ENCODE measurements around the gene DNASE1.
"Not testable (repeated sequence)": the region's sequence is repeated elsewhere in the genome, so short reads cannot be mapped to it uniquely, and the experiment has no call there.

Gene DNASE1

GRCh38 chr16:3654249-3654991 is at the start of gene DNASE1:
Gene DNASE1 (plus strand): TSS chr16:3654691. CDS start chr16:3655374, 683 bp downstream.
- no peak for DNase-seq

- no peak for DNase-seq
Observed at GRCh38 chr16:3606441-3606840, 48.0 kb upstream of the DNASE1 start.

- no peak for DNase-seq
Observed at GRCh38 chr16:3607161-3607560, 47.3 kb upstream of the DNASE1 start.

GRCh38 chr16:3607634-3608033 is 46.9 kb upstream of the DNASE1 start:
- no peak for DNase-seq

- DNase-seq: no peak
Observed at GRCh38 chr16:3608069-3608468, 46.4 kb upstream of the DNASE1 start.

GRCh38 chr16:3608976-3609375 is 45.5 kb upstream of the DNASE1 start:
- DNase-seq: not testable (repeated sequence)

- no peak for DNase-seq
Observed at GRCh38 chr16:3609895-3610697, 44.4 kb upstream of the DNASE1 start.

- DNase-seq: no peak
Observed at GRCh38 chr16:3610698-3611145, 43.8 kb upstream of the DNASE1 start.

GRCh38 chr16:3611146-3611975 is 43.1 kb upstream of the DNASE1 start, which contains the start of gene SLX4:
Gene SLX4 (minus strand): TSS chr16:3611606. CDS start chr16:3608964, 2,642 bp downstream.
- DNase-seq: peak; percentile 78

- DNase-seq: no peak
Observed at GRCh38 chr16:3612510-3613466, 41.7 kb upstream of the DNASE1 start.

GRCh38 chr16:3618769-3619141 is 35.7 kb upstream of the DNASE1 start:
- DNase-seq: no peak

- DNase-seq: no peak
Observed at GRCh38 chr16:3623642-3624041, 30.8 kb upstream of the DNASE1 start.

- no peak for DNase-seq
Observed at GRCh38 chr16:3625331-3625730, 29.2 kb upstream of the DNASE1 start.

GRCh38 chr16:3625911-3626732 is 28.4 kb upstream of the DNASE1 start:
- no peak for DNase-seq

GRCh38 chr16:3637371-3637923 is 17.0 kb upstream of the DNASE1 start:
- no peak for DNase-seq

GRCh38 chr16:3638916-3639644 is 15.4 kb upstream of the DNASE1 start:
- DNase-seq: no peak

GRCh38 chr16:3640207-3640606 is 14.3 kb upstream of the DNASE1 start:
- DNase-seq: no peak

- DNase-seq: no peak
Observed at GRCh38 chr16:3640632-3641501, 13.6 kb upstream of the DNASE1 start.

Measured in amniotic stem cell (primary cell).